GM23338 (cell line): Measurements from ENCODE around the gene NFIA. TPM values are rescaled to one million over a fixed set of nuclear protein-coding genes. Genes with fewer than 3 reads are reported as not detected.

Source experiments
- ATAC-seq: fragments of 200-7000 bp; cut with Tn5 transposase; 3 replicates; pipeline ENCODE4 v1.9.1; 2020
- DNase-seq: peaks from one replicate; pipeline ENCODE4 v3.0.0-alpha.2; 2015; ENCODE audit warnings: low spot score
- H2AFZ ChIP-seq: fragments of 200-600 bp; sonication (generic); 2 replicates; pipeline ENCODE4 v1.8.0; 2016; ENCODE audit warnings: antibody characterized with exemption, mild to moderate bottlenecking, moderate library complexity
- H3F3A ChIP-seq: fragments of 200-600 bp; sonication (generic); replicated peaks from 2 replicates; pipeline ENCODE4 v1.8.0; 2017; ENCODE audit warnings: antibody characterized with exemption, mixed run types, low read depth
- H3K27ac ChIP-seq: fragments of 200-600 bp; sonication (generic); 2 replicates; pipeline ENCODE4 v1.6.1; 2016; ENCODE audit warnings: low read depth
- H3K27me3 ChIP-seq: fragments of 200-600 bp; sonication (generic); 2 replicates; pipeline ENCODE4 v1.8.0; 2016; ENCODE audit warnings: mild to moderate bottlenecking, mixed run types, moderate library complexity; ENCODE audit not compliant: insufficient read depth
- H3K36me3 ChIP-seq: fragments of 200-600 bp; sonication (generic); 2 replicates; pipeline ENCODE4 v1.8.0; 2016; ENCODE audit warnings: mild to moderate bottlenecking; ENCODE audit not compliant: insufficient read depth
- H3K4me1 ChIP-seq: fragments of 200-600 bp; sonication (generic); 2 replicates; pipeline ENCODE4 v1.8.0; 2016; ENCODE audit warnings: mild to moderate bottlenecking, moderate library complexity; ENCODE audit not compliant: insufficient read depth
- H3K4me2 ChIP-seq: fragments of 200-600 bp; sonication (generic); 2 replicates; pipeline ENCODE4 v1.7.1; 2017; ENCODE audit warnings: mixed run types
- H3K4me3 ChIP-seq: fragments of 200-600 bp; sonication (generic); 2 replicates; pipeline ENCODE4 v1.6.1; 2016; ENCODE audit warnings: mixed run types
- H3K79me2 ChIP-seq: fragments of 200-600 bp; sonication (generic); replicated peaks from 2 replicates; pipeline ENCODE4 v1.8.0; 2017; ENCODE audit warnings: mild to moderate bottlenecking; ENCODE audit not compliant: insufficient read depth
- H3K9me2 ChIP-seq: fragments of 200-600 bp; sonication (generic); 2 replicates; pipeline ENCODE4 v1.8.0; 2017; ENCODE audit not compliant: insufficient read depth
- H4K20me1 ChIP-seq: fragments of 200-600 bp; sonication (generic); replicated peaks from 2 replicates; pipeline ENCODE4 v1.8.0; 2017; ENCODE audit warnings: mild to moderate bottlenecking; ENCODE audit not compliant: insufficient read depth
- H3K27ac Mint-ChIP-seq: 2 replicates; pipeline ENCODE4 v1.8.0; 2020; ENCODE audit warnings: inconsistent platforms, mild to moderate bottlenecking, moderate library complexity, mixed read lengths
- H3K27me3 Mint-ChIP-seq: 3 replicates; pipeline ENCODE4 v1.8.0; 2022; ENCODE audit warnings: low read depth, mild to moderate bottlenecking, moderate library complexity, mixed read lengths, inconsistent platforms; ENCODE audit not compliant: insufficient read depth, poor library complexity
- H3K36me3 Mint-ChIP-seq: 3 replicates; pipeline ENCODE4 v1.8.0; 2021; ENCODE audit warnings: low read depth, mild to moderate bottlenecking, inconsistent platforms, moderate library complexity, mixed read lengths
- H3K4me1 Mint-ChIP-seq: 3 replicates; pipeline ENCODE4 v1.8.0; 2020; ENCODE audit warnings: mild to moderate bottlenecking, inconsistent platforms, mixed read lengths
- H3K4me3 Mint-ChIP-seq: 3 replicates; pipeline ENCODE4 v1.8.0; 2021; ENCODE audit warnings: moderate library complexity, mild to moderate bottlenecking, inconsistent platforms, mixed read lengths
- H3K9me3 Mint-ChIP-seq: 3 replicates; pipeline ENCODE4 v1.8.0; 2020; ENCODE audit warnings: moderate library complexity, mild to moderate bottlenecking, inconsistent platforms, mixed read lengths
- CREB1 ChIP-seq: fragments of 250-450 bp; sonication (Bioruptor Pico); IDR thresholded peaks from 2 replicates; pipeline ENCODE4 v1.5.0; 2020; ENCODE audit warnings: low read depth, mild to moderate bottlenecking, moderate library complexity
- ETS1 ChIP-seq: IDR thresholded peaks from 2 replicates; pipeline ENCODE4 v1.6.1; 2016; ENCODE audit warnings: antibody characterized with exemption
- EZH2phosphoT487 ChIP-seq: fragments of 200-600 bp; sonication (generic); IDR thresholded peaks from one replicate; pipeline ENCODE4 v1.8.1; 2018; ENCODE audit warnings: antibody characterized with exemption; ENCODE audit not compliant: unreplicated experiment
- NANOG ChIP-seq: IDR thresholded peaks from 2 replicates; pipeline ENCODE4 v1.6.1; 2016; ENCODE audit warnings: antibody characterized with exemption, borderline replicate concordance
- ZNF114 ChIP-seq: fragments of 250-450 bp; sonication (Bioruptor Pico); IDR thresholded peaks from 2 replicates; pipeline ENCODE4 v1.5.0; 2020; ENCODE audit warnings: mild to moderate bottlenecking, moderate library complexity
- ZNF331 ChIP-seq: fragments of 250-450 bp; sonication (Bioruptor Pico); IDR thresholded peaks from 2 replicates; pipeline ENCODE4 v1.5.0; 2020; ENCODE audit warnings: low read depth, mild to moderate bottlenecking, moderate library complexity
- polyA plus RNA-seq: library from polyadenylated mRNA; unstranded; fragments of >200 nt; fragmentation: Nextera tagmentation; extraction: Ambion mirVana; gene quantifications from 2 replicates; pipeline ENCODE4 v1.2.1, GENCODE V29; 2016
- total RNA-seq: library from RNA; depleted of rRNA; stranded (reverse); fragments of >200 nt; shearing (Covaris generic); gene quantifications from 2 replicates; pipeline ENCODE4 v1.2.3, GENCODE V29; 2014
- TF ChIP-seq, protein P1 (sequence below), 2 experiments: fragments of 200-600 bp in 1 of 2; sonication (generic) in 1 of 2; conservative IDR thresholded peaks; 2 replicates each; pipeline versions ENCODE4 v1.5.1 to v1.6.1; 2016 to 2017; ENCODE audit warnings: antibody characterized with exemption in 2 of 2, low read depth in 2 of 2, mild to moderate bottlenecking in 2 of 2, moderate library complexity in 1 of 2

The NFIA gene
- total and polyA plus RNA-seq, 2 experiments from 2014 or later: 0.97 to 2.3 TPM

GRCh38 chr1:61152066-61152465 lies 69.7 kb downstream of the NFIA start (continued):
- TF ChIP-seq, protein P1, sequence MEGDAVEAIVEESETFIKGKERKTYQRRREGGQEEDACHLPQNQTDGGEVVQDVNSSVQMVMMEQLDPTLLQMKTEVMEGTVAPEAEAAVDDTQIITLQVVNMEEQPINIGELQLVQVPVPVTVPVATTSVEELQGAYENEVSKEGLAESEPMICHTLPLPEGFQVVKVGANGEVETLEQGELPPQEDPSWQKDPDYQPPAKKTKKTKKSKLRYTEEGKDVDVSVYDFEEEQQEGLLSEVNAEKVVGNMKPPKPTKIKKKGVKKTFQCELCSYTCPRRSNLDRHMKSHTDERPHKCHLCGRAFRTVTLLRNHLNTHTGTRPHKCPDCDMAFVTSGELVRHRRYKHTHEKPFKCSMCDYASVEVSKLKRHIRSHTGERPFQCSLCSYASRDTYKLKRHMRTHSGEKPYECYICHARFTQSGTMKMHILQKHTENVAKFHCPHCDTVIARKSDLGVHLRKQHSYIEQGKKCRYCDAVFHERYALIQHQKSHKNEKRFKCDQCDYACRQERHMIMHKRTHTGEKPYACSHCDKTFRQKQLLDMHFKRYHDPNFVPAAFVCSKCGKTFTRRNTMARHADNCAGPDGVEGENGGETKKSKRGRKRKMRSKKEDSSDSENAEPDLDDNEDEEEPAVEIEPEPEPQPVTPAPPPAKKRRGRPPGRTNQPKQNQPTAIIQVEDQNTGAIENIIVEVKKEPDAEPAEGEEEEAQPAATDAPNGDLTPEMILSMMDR (conservative IDR thresholded peaks at IDR 0.05; ENCODE audit: low read depth in 2 of 2): no peak
- TF ChIP-seq ZNF114 (CRISPR knock-in tag): no peak
- no peak for TF ChIP-seq NANOG
- TF ChIP-seq ZNF331 (CRISPR knock-in tag): no peak
- no peak for TF ChIP-seq CREB1 (CRISPR knock-in tag)
- no peak for TF ChIP-seq ETS1

GRCh38 chr1:61152469-61153105 lies 70.2 kb downstream of the NFIA start:
- Histone ChIP-seq H3K79me2 (no peaks in the 10 kb centered on the region), H3K27ac (no peak overlapping the region), H3K27me3 (no peaks in the 10 kb centered on the region), H2AFZ (no peak overlapping the region), H3K4me1 (peaks cover 11% of the 10 kb centered on the region; the same call in 1 of the 2 replicates), H3K4me3 (no peak overlapping the region), H3K36me3 (no peaks in the 10 kb centered on the region), H3K4me2 (no peak overlapping the region), H4K20me1 (no peaks in the 10 kb centered on the region), H3F3A (no peaks in the 10 kb centered on the region), H3K9me2 (no peaks in the 10 kb centered on the region)
- H3K4me1 Mint-ChIP-seq: peaks cover 31% of the 10 kb centered on the region
- ATAC-seq (peak; percentile 37), DNase-seq (no peak)
- H3K27me3 Mint-ChIP-seq: peaks cover 3% of the 10 kb centered on the region
- H3K9me3 Mint-ChIP-seq: no peaks in the 10 kb centered on the region
- no peaks in the 10 kb centered on the region for H3K36me3 Mint-ChIP-seq
- no peak overlapping the region for H3K4me3 Mint-ChIP-seq
- peak overlapping the region; percentile 28; the same call in 1 of the 2 replicates for H3K27ac Mint-ChIP-seq
- TF ChIP-seq, protein P1 (conservative IDR thresholded peaks at IDR 0.05; ENCODE audit: low read depth in 2 of 2): 0 out of 4 replicates have a peak, but pooled peaks of 1 of the 2 experiments have one; percentile 6
- no peak for TF ChIP-seq EZH2phosphoT487
